K562 (cell line): ENCODE results near the gene DARS1. TPM values are rescaled to one million over a fixed set of nuclear protein-coding genes. Genes with fewer than 3 reads are reported as not detected.

ENCODE experiments used
- ATF1 ChIP-seq, 2 experiments: fragments of 450-650 bp in 1 of 2; IDR thresholded peaks; 2 replicates each; pipeline ENCODE4 v1.6.1; 2016; ENCODE audit warnings: missing compliant biosample characterization in 1 of 2, missing genetic modification characterization in 1 of 2
- CEBPB ChIP-seq: fragments of 450-650 bp; IDR thresholded peaks from 2 replicates; pipeline ENCODE4 v1.6.1; 2016; ENCODE audit warnings: missing genetic modification characterization, missing compliant biosample characterization
- DPF2 ChIP-seq: fragments of 450-650 bp; IDR thresholded peaks from 2 replicates; pipeline ENCODE4 v1.6.1; 2016
- EHMT2 ChIP-seq: fragments of 450-650 bp; IDR thresholded peaks from 2 replicates; pipeline ENCODE4 v1.6.1; 2018; ENCODE audit warnings: antibody characterized with exemption
- ELF4 ChIP-seq: fragments of 450-650 bp; formaldehyde crosslinking; IDR thresholded peaks from 2 replicates; pipeline ENCODE4 v1.4.0; 2022; ENCODE audit warnings: missing genetic modification characterization
- HDAC2 ChIP-seq: fragments of 450-650 bp; IDR thresholded peaks from 2 replicates; pipeline ENCODE4 v1.6.1; 2016; ENCODE audit warnings: mild to moderate bottlenecking
- JUND ChIP-seq, 2 experiments: IDR thresholded peaks; 2 replicates in 1 of 2; 3 replicates in 1 of 2; pipeline ENCODE4 v1.6.1; 2011; ENCODE audit warnings: borderline replicate concordance in 2 of 2, low read depth in 2 of 2, low read length in 2 of 2, improper control_type of control experiment in 1 of 2, missing biosample characterization in 1 of 2, missing genetic modification characterization in 1 of 2, missing genetic modification reagents in 1 of 2
- NCOR1 ChIP-seq: fragments of 450-650 bp; IDR thresholded peaks from 2 replicates; pipeline ENCODE4 v1.6.1; 2016; ENCODE audit warnings: mild to moderate bottlenecking, moderate library complexity
- RB1 ChIP-seq: fragments of 450-650 bp; IDR thresholded peaks from 2 replicates; pipeline ENCODE4 v1.6.1; 2017; ENCODE audit warnings: low read depth, mild to moderate bottlenecking
- SMAD4 ChIP-seq: fragments of 250-450 bp; sonication (Bioruptor Pico); conservative IDR thresholded peaks from 2 replicates; pipeline ENCODE4 v1.8.0; 2021; ENCODE audit warnings: inconsistent platforms, mild to moderate bottlenecking, moderate library complexity
- SMARCA4 ChIP-seq: fragments of 450-650 bp; IDR thresholded peaks from 2 replicates; pipeline ENCODE4 v1.6.1; 2016
- TAF1 ChIP-seq: IDR thresholded peaks from 2 replicates; pipeline ENCODE4 v1.6.1; 2011; ENCODE audit warnings: mild to moderate bottlenecking, low read length, moderate library complexity; ENCODE audit not compliant: insufficient read depth, control insufficient read depth, severe bottlenecking; ENCODE audit errors: extremely low read depth
- TBP ChIP-seq: optimal IDR thresholded peaks from 2 replicates; pipeline ENCODE3; 2011; ENCODE audit warnings: low read depth, low read length, improper control_type of control experiment
- YY1 ChIP-seq, 3 experiments: IDR thresholded peaks; 2 replicates each; pipeline ENCODE4 v1.6.1; 2011; ENCODE audit warnings: low read length in 2 of 3, mild to moderate bottlenecking in 2 of 3, moderate library complexity in 2 of 3, borderline replicate concordance in 1 of 3, control low read depth in 1 of 3, low read depth in 1 of 3; ENCODE audit not compliant: insufficient read depth in 3 of 3, insufficient replicate concordance in 2 of 3, control insufficient read depth in 1 of 3, insufficient read length in 1 of 3; ENCODE audit errors: extremely low read depth in 1 of 3
- ZKSCAN3 ChIP-seq: fragments of 250-450 bp; sonication (Bioruptor Pico); IDR thresholded peaks from 2 replicates; pipeline ENCODE4 v1.4.0; 2020
- polyA plus RNA-seq, 8 experiments: library from polyadenylated mRNA; depleted of rRNA in 4 of 8; stranded (reverse) in 5 of 8; unstranded in 3 of 8; fragments of >200 nt; fragmentation: Nextera tagmentation in 2 of 8; fragmentation: Illumina TruSeq in 1 of 8; extraction: Ambion mirVana in 2 of 8; extraction: Trizol in 1 of 8; gene quantifications; 2 replicates each; pipeline versions ENCODE4 v1.2.1 to v1.2.3, GENCODE V29; 2011 to 2014; ENCODE audit warnings: inconsistent platforms in 1 of 8, missing spikeins in 1 of 8
- total RNA-seq, 7 experiments: library from RNA; depleted of rRNA in 6 of 7; stranded (reverse); fragments of >200 nt in 6 of 7; fragmentation: Illumina TruSeq in 2 of 7; extraction: Trizol in 2 of 7; gene quantifications; 2 replicates each; pipeline versions ENCODE4 v1.2.1 to v1.2.3, GENCODE V29; 2011 to 2021; ENCODE audit warnings: low replicate concordance in 1 of 7
- TF ChIP-seq, protein P1 (sequence below): fragments of 250-450 bp; sonication (Bioruptor Pico); IDR thresholded peaks from 2 replicates; pipeline ENCODE4 v1.5.0; 2020; ENCODE audit warnings: mild to moderate bottlenecking, borderline replicate concordance
- TF ChIP-seq, protein P2 (sequence below), 2 experiments: IDR thresholded peaks; 2 replicates each; pipeline ENCODE4 v1.6.1; 2012; ENCODE audit warnings: improper control_type of control experiment in 2 of 2, low read depth in 2 of 2, low read length in 2 of 2, borderline replicate concordance in 1 of 2
- TF ChIP-seq, protein P3 (sequence below): fragments of 250-450 bp; sonication (Bioruptor Pico); IDR thresholded peaks from 2 replicates; pipeline ENCODE4 v1.4.0; 2020; ENCODE audit warnings: mild to moderate bottlenecking, moderate library complexity, borderline replicate concordance

The DARS1 gene
- total and polyA plus RNA-seq, 9 of the 15 experiments (the other 6 are each of a cell fraction or from before 2014, with no cell fraction given), result 91.5 to 239 (median 98.0) TPM

DNA sequence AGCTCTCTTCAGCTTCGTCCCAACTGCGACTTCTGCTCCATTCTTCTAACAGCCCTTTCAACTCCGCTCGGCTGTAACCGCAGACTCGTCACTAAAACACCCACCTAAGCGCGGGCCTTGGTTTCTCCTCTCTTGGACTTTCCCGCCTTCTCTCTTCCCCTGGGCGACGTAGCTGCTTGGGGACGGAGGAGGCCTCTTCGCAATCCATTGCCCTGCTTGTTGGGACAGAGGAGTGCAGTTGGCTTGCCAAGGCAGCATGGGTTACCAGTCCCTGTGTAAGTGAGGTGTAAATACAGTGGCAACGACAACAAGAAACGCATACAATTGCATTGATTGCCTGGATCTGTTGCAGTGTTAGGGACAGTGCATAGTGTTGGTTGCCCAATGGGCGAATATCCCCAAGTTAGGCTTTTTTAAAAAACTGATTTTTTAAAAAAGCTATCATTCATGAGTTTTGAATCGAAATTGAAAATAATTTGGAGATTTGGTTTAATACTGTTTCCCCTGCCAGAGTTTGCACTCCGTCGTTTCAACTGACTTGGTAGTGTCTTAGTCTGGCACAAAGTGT is 484 bp upstream of the DARS1 start (continued):
- TF ChIP-seq, protein P1, sequence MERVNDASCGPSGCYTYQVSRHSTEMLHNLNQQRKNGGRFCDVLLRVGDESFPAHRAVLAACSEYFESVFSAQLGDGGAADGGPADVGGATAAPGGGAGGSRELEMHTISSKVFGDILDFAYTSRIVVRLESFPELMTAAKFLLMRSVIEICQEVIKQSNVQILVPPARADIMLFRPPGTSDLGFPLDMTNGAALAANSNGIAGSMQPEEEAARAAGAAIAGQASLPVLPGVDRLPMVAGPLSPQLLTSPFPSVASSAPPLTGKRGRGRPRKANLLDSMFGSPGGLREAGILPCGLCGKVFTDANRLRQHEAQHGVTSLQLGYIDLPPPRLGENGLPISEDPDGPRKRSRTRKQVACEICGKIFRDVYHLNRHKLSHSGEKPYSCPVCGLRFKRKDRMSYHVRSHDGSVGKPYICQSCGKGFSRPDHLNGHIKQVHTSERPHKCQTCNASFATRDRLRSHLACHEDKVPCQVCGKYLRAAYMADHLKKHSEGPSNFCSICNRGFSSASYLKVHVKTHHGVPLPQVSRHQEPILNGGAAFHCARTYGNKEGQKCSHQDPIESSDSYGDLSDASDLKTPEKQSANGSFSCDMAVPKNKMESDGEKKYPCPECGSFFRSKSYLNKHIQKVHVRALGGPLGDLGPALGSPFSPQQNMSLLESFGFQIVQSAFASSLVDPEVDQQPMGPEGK (CRISPR knock-in tag), result no peak
- TF ChIP-seq, protein P2, sequence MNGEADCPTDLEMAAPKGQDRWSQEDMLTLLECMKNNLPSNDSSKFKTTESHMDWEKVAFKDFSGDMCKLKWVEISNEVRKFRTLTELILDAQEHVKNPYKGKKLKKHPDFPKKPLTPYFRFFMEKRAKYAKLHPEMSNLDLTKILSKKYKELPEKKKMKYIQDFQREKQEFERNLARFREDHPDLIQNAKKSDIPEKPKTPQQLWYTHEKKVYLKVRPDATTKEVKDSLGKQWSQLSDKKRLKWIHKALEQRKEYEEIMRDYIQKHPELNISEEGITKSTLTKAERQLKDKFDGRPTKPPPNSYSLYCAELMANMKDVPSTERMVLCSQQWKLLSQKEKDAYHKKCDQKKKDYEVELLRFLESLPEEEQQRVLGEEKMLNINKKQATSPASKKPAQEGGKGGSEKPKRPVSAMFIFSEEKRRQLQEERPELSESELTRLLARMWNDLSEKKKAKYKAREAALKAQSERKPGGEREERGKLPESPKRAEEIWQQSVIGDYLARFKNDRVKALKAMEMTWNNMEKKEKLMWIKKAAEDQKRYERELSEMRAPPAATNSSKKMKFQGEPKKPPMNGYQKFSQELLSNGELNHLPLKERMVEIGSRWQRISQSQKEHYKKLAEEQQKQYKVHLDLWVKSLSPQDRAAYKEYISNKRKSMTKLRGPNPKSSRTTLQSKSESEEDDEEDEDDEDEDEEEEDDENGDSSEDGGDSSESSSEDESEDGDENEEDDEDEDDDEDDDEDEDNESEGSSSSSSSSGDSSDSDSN (IDR thresholded peaks at IDR 0.05; ENCODE audit: borderline replicate concordance in 1 of 2, low read depth in 2 of 2, low read length in 2 of 2), result 0 out of 4 replicates have a peak, but pooled peaks of 1 of the 2 experiments have one; percentile 50
- TF ChIP-seq EHMT2, result peak; percentile 64; the same call in 1 of the 2 replicates
- TF ChIP-seq ZKSCAN3 (CRISPR knock-in tag), result no peak
- TF ChIP-seq, protein P3, sequence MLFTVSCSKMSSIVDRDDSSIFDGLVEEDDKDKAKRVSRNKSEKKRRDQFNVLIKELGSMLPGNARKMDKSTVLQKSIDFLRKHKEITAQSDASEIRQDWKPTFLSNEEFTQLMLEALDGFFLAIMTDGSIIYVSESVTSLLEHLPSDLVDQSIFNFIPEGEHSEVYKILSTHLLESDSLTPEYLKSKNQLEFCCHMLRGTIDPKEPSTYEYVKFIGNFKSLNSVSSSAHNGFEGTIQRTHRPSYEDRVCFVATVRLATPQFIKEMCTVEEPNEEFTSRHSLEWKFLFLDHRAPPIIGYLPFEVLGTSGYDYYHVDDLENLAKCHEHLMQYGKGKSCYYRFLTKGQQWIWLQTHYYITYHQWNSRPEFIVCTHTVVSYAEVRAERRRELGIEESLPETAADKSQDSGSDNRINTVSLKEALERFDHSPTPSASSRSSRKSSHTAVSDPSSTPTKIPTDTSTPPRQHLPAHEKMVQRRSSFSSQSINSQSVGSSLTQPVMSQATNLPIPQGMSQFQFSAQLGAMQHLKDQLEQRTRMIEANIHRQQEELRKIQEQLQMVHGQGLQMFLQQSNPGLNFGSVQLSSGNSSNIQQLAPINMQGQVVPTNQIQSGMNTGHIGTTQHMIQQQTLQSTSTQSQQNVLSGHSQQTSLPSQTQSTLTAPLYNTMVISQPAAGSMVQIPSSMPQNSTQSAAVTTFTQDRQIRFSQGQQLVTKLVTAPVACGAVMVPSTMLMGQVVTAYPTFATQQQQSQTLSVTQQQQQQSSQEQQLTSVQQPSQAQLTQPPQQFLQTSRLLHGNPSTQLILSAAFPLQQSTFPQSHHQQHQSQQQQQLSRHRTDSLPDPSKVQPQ (CRISPR knock-in tag), result no peak
- TF ChIP-seq NCOR1, result no peak
- 0 out of 2 replicates have a peak, but pooled peaks have one; percentile 12 for TF ChIP-seq HDAC2
- TF ChIP-seq TBP, result peak; percentile 36
- TF ChIP-seq ATF1 (CRISPR knock-in tag; IDR thresholded peaks at IDR 0.05), result no peak
- 0 out of 2 replicates have a peak, but pooled peaks have one; percentile 6 for TF ChIP-seq ATF1 (tag; IDR thresholded peaks at IDR 0.05)
- peak; percentile 60; the same call in 1 of the 2 replicates for TF ChIP-seq SMARCA4
- TF ChIP-seq CEBPB (tag), result peak; percentile 11; the same call in 1 of the 2 replicates
- TF ChIP-seq ELF4 (CRISPR knock-in tag), result no peak
- TF ChIP-seq DPF2, result 0 out of 2 replicates have a peak, but pooled peaks have one; percentile 37
- TF ChIP-seq JUND (IDR thresholded peaks at IDR 0.05; ENCODE audit: borderline replicate concordance, low read depth, low read length), result 0 out of 2 replicates have a peak, but pooled peaks have one; percentile 5
- TF ChIP-seq JUND (tag; IDR thresholded peaks at IDR 0.05; ENCODE audit: borderline replicate concordance, low read depth, low read length), result no peak
- TF ChIP-seq SMAD4 (CRISPR knock-in tag), result peak; percentile 29; the same call in 1 of the 2 replicates
- TF ChIP-seq TAF1, result no peak
- TF ChIP-seq RB1, result peak; percentile 41; the same call in 1 of the 2 replicates
- TF ChIP-seq YY1 (IDR thresholded peaks at IDR 0.05; ENCODE audit: borderline replicate concordance in 1 of 3, control insufficient read depth in 1 of 3, extremely low read depth in 1 of 3, insufficient read depth in 3 of 3, insufficient read length in 1 of 3, insufficient replicate concordance in 2 of 3, low read depth in 1 of 3, low read length in 2 of 3), result peak in 1 of 3 experiments; percentile 7
